NCI-H82 treated with DMSO at 0.1 percent for 48 hours (cell line): ENCODE data around the gene MYL12B.
"Not testable (repeated sequence)": the region's sequence is repeated elsewhere in the genome, so short reads cannot be mapped to it uniquely, and the experiment has no call there.

Source experiments
- DNase-seq: peaks from one replicate; lab custom pipeline; 2025; ENCODE audit not compliant: unreplicated experiment; lab: John Stamatoyannopoulos, UW

Gene MYL12B

GRCh38 chr18:3294435-3295080, 32.6 kb downstream of the MYL12B start:
- DNase-seq: no peak

- DNase-seq: no peak
Observed at GRCh38 chr18:3297025-3297984, 35.4 kb downstream of the MYL12B start.

GRCh38 chr18:3304832-3305231, 42.9 kb downstream of the MYL12B start:
- DNase-seq: no peak

GRCh38 chr18:3305354-3305762, 43.4 kb downstream of the MYL12B start:
- no peak for DNase-seq

- no peak for DNase-seq
Observed at GRCh38 chr18:3305933-3306332, 44.0 kb downstream of the MYL12B start.

GRCh38 chr18:3306391-3306790, 44.5 kb downstream of the MYL12B start:
- no peak for DNase-seq

GRCh38 chr18:3313685-3314084, 51.8 kb downstream of the MYL12B start:
- DNase-seq: no peak

- not testable (repeated sequence) for DNase-seq
Observed at GRCh38 chr18:3315344-3315743, 53.4 kb downstream of the MYL12B start.

GRCh38 chr18:3319399-3319798, 57.5 kb downstream of the MYL12B start:
- no peak for DNase-seq

GRCh38 chr18:3319894-3320454, 58.0 kb downstream of the MYL12B start:
- DNase-seq: no peak

- DNase-seq: no peak
Observed at GRCh38 chr18:3321133-3321812, 59.3 kb downstream of the MYL12B start.

GRCh38 chr18:3323900-3324299, 62.0 kb downstream of the MYL12B start:
- no peak for DNase-seq
